H1 (cell line): ENCODE measurements around the gene C17orf107.

Experiments used
- EZH2 ChIP-seq: fragments of 200-600 bp; sonication (generic); IDR thresholded peaks from 2 replicates; pipeline ENCODE4 v1.7.1; 2012; ENCODE audit warnings: low read depth, mild to moderate bottlenecking, moderate library complexity, low read length, inconsistent platforms; ENCODE audit not compliant: severe bottlenecking
- HDAC2 ChIP-seq, 2 experiments: fragments of 300-600 bp in 1 of 2; sonication (generic) in 1 of 2; IDR thresholded peaks; 2 replicates each; pipeline ENCODE4 v1.6.1; 2011 to 2012; ENCODE audit warnings: low read depth in 2 of 2, low read length in 2 of 2, mild to moderate bottlenecking in 2 of 2, moderate library complexity in 2 of 2, borderline replicate concordance in 1 of 2, inconsistent platforms in 1 of 2
- HDAC6 ChIP-seq: IDR thresholded peaks from one replicate; pipeline ENCODE4 v1.7.1; 2012; ENCODE audit warnings: low read depth, mild to moderate bottlenecking, inconsistent platforms, low read length, moderate library complexity
- POLR2A ChIP-seq, 2 experiments: IDR thresholded peaks; 1 replicate in 1 of 2; 2 replicates in 1 of 2; pipeline ENCODE4 v1.6.1; 2011; ENCODE audit warnings: low read depth in 2 of 2, low read length in 2 of 2, mild to moderate bottlenecking in 2 of 2; ENCODE audit errors: control extremely low read depth in 1 of 2
- POLR2AphosphoS5 ChIP-seq: IDR thresholded peaks from 2 replicates; pipeline ENCODE4 v1.6.1; 2011; ENCODE audit warnings: low read depth, low read length
- TEAD4 ChIP-seq: IDR thresholded peaks from 2 replicates; pipeline ENCODE4 v1.6.1; 2012; ENCODE audit warnings: low read depth, low read length, inconsistent platforms, mixed read lengths
- YY1 ChIP-seq: IDR thresholded peaks from 2 replicates; pipeline ENCODE4 v1.6.1; 2011; ENCODE audit warnings: low read depth, mild to moderate bottlenecking, low read length
- ZNF274 ChIP-seq: IDR thresholded peaks from 2 replicates; pipeline ENCODE4 v1.7.0; 2012; ENCODE audit warnings: low read length, borderline replicate concordance; ENCODE audit errors: extremely low read depth
- TF ChIP-seq, protein P1 (sequence below), 3 experiments: IDR thresholded peaks; 1 replicate in 2 of 3; 2 replicates in 1 of 3; pipeline versions ENCODE4 v1.5.1 to v1.6.1; 2011; ENCODE audit warnings: low read length in 3 of 3, mild to moderate bottlenecking in 3 of 3, inconsistent platforms in 2 of 3, low read depth in 1 of 3, moderate library complexity in 1 of 3; ENCODE audit not compliant: insufficient read depth in 1 of 3; ENCODE audit errors: control extremely low read depth in 1 of 3
- TF ChIP-seq, protein P2 (sequence below): IDR thresholded peaks from 2 replicates; pipeline ENCODE4 v1.6.1; 2011; ENCODE audit warnings: low read length, improper control_type of control experiment
- TF ChIP-seq, protein P3 (sequence below): IDR thresholded peaks from 2 replicates; pipeline ENCODE4 v1.6.1; 2012; ENCODE audit warnings: low read length, inconsistent platforms

DNA sequence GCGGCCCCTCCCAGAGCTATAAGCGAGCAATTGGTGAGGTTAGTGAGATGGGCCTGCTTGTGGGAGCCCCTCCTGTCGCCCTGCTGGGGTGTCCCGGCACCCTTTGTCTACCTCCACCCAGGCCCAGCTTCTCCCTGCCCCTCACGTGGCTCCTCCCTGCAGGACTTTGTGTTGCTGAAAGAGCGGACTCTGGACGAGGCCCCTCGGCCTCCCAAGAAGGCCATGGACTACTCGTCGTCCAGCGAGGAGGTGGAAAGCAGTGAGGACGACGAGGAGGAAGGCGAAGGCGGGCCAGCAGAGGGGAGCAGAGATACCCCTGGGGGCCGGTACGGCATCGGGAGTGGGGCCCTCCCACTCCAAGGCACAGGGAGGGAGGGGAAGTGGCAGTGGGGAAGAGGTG lies 6.1 kb upstream of the C17orf107 start:
- TF ChIP-seq HDAC2 (IDR thresholded peaks at IDR 0.05; ENCODE audit: borderline replicate concordance in 1 of 2, low read depth in 2 of 2, low read length in 2 of 2), result no peak
- no peak for TF ChIP-seq YY1
- TF ChIP-seq POLR2AphosphoS5, result no peak
- TF ChIP-seq, protein P1, sequence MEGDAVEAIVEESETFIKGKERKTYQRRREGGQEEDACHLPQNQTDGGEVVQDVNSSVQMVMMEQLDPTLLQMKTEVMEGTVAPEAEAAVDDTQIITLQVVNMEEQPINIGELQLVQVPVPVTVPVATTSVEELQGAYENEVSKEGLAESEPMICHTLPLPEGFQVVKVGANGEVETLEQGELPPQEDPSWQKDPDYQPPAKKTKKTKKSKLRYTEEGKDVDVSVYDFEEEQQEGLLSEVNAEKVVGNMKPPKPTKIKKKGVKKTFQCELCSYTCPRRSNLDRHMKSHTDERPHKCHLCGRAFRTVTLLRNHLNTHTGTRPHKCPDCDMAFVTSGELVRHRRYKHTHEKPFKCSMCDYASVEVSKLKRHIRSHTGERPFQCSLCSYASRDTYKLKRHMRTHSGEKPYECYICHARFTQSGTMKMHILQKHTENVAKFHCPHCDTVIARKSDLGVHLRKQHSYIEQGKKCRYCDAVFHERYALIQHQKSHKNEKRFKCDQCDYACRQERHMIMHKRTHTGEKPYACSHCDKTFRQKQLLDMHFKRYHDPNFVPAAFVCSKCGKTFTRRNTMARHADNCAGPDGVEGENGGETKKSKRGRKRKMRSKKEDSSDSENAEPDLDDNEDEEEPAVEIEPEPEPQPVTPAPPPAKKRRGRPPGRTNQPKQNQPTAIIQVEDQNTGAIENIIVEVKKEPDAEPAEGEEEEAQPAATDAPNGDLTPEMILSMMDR (IDR thresholded peaks at IDR 0.05; ENCODE audit: control extremely low read depth in 1 of 3, insufficient read depth in 1 of 3, low read depth in 1 of 3, low read length in 3 of 3), result no peak
- TF ChIP-seq, protein P2, sequence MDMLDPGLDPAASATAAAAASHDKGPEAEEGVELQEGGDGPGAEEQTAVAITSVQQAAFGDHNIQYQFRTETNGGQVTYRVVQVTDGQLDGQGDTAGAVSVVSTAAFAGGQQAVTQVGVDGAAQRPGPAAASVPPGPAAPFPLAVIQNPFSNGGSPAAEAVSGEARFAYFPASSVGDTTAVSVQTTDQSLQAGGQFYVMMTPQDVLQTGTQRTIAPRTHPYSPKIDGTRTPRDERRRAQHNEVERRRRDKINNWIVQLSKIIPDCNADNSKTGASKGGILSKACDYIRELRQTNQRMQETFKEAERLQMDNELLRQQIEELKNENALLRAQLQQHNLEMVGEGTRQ, result no peak
- TF ChIP-seq POLR2A (IDR thresholded peaks at IDR 0.05; ENCODE audit: control extremely low read depth in 1 of 2, low read depth in 2 of 2, low read length in 2 of 2), result no peak
- TF ChIP-seq ZNF274, result no peak
- TF ChIP-seq EZH2, result no peak
- TF ChIP-seq, protein P3, sequence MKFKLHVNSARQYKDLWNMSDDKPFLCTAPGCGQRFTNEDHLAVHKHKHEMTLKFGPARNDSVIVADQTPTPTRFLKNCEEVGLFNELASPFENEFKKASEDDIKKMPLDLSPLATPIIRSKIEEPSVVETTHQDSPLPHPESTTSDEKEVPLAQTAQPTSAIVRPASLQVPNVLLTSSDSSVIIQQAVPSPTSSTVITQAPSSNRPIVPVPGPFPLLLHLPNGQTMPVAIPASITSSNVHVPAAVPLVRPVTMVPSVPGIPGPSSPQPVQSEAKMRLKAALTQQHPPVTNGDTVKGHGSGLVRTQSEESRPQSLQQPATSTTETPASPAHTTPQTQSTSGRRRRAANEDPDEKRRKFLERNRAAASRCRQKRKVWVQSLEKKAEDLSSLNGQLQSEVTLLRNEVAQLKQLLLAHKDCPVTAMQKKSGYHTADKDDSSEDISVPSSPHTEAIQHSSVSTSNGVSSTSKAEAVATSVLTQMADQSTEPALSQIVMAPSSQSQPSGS, result no peak
- no peak for TF ChIP-seq TEAD4
- no peak for TF ChIP-seq HDAC6
